ENCODE data around the gene XYLT1. TPM values are rescaled to one million over a fixed set of nuclear protein-coding genes. Genes with fewer than 3 reads are reported as not detected.

Gene XYLT1
- total and polyA plus RNA-seq, 2 of the 4 experiments (the other 2 are of a cell fraction) = 9.0 to 12.7 TPM

GRCh38 chr16:17395849-17396480 lies 74.8 kb downstream of the XYLT1 start:
- Histone ChIP-seq H3K18ac (ENCODE audit: low read depth, low read length) (no peak overlapping the region), H3K56ac (ENCODE audit: extremely low read depth, insufficient read depth, low read length) (no peak overlapping the region), H3K14ac (replicated peaks; ENCODE audit: low read depth, low read length) (no peak overlapping the region), H2AFZ (replicated peaks; ENCODE audit: low read length, poor library complexity) (no peak overlapping the region), H3K9me1 (ENCODE audit: insufficient read depth, low read length) (peaks cover 11% of the 10 kb centered on the region), H3K4me3 (ENCODE audit: insufficient read depth, low read depth, low read length) (no peak overlapping the region), H2AK9ac (replicated peaks; ENCODE audit: low read depth, low read length, poor library complexity) (no peak overlapping the region), H3K79me1 (ENCODE audit: low read depth in 1 of 2, low read length in 2 of 2) (peaks cover 23 to 35% of the 10 kb centered on the region in 2 experiments; a peak in 3 of 4 replicates), H3K36me3 (ENCODE audit: control insufficient read depth, insufficient read depth, low read length) (no peaks in the 10 kb centered on the region), H3K9ac (ENCODE audit: low read depth, low read length) (no peak overlapping the region), H3K23ac (ENCODE audit: low read depth, low read length) (no peak overlapping the region), H3K4me2 (ENCODE audit: low read depth, low read length) (no peak overlapping the region), H3K9me3 (ENCODE audit: control insufficient read depth, insufficient read depth, low read length) (no peaks in the 10 kb centered on the region), H3K4ac (ENCODE audit: low read depth, low read length) (no peak overlapping the region), H2BK15ac (ENCODE audit: low read depth, low read length) (no peak overlapping the region), H3K4me1 (ENCODE audit: control insufficient read depth, insufficient read depth, low read length) (peaks cover 8% of the 10 kb centered on the region), H4K5ac (ENCODE audit: low read depth, low read length) (no peak overlapping the region), H2BK5ac (ENCODE audit: low read depth, low read length, poor library complexity, severe bottlenecking) (no peak overlapping the region), H2AK5ac (ENCODE audit: low read depth, low read length) (0 out of 2 replicates have a peak overlapping the region, but pooled peaks have one; percentile 10), H4K91ac (ENCODE audit: insufficient read depth, low read depth, low read length) (no peak overlapping the region), H4K8ac (ENCODE audit: low read depth in 2 of 2, low read length in 2 of 2) (no peak overlapping the region), H4K20me1 (ENCODE audit: insufficient read depth, low read length) (peaks cover 15% of the 10 kb centered on the region), H2BK120ac (ENCODE audit: low read depth, low read length) (no peak overlapping the region), H2BK20ac (ENCODE audit: low read depth, low read length) (no peak overlapping the region), H3K27ac (ENCODE audit: insufficient read depth, low read length) (no peak overlapping the region), H3K27me3 (ENCODE audit: control insufficient read depth, insufficient read depth, low read length) (no peaks in the 10 kb centered on the region)
- DNase-seq = no peak
- intact Hi-C loops (cut with micrococcal nuclease) = loop anchor here (5.0 kb wide), 1 partner anchor 71 kb away; no protein-coding TSS in a partner anchor
- ChIA-PET CTCF (no interaction called here), POLR2A (ENCODE audit: unreplicated experiment) (no interaction called here)
- no peak for TF ChIP-seq MAFK (IDR thresholded peaks at IDR 0.05; ENCODE audit: low read depth, low read length)
- TF ChIP-seq USF2 (IDR thresholded peaks at IDR 0.05; ENCODE audit: low read depth, low read length) = no peak
- no peak for TF ChIP-seq BHLHE40 (IDR thresholded peaks at IDR 0.05; ENCODE audit: low read depth, low read length)
- TF ChIP-seq RCOR1 (IDR thresholded peaks at IDR 0.05; ENCODE audit: insufficient replicate concordance, low read length) = no peak
- no peak for TF ChIP-seq CEBPB (IDR thresholded peaks at IDR 0.05; ENCODE audit: low read depth, low read length)
- no peak for TF ChIP-seq CHD1 (IDR thresholded peaks at IDR 0.05; ENCODE audit: low read depth, low read length)
- no peak for TF ChIP-seq POLR2A (IDR thresholded peaks at IDR 0.05; ENCODE audit: low read depth, low read length)
- ATAC-seq (ENCODE audit: low read depth) = no peak
- BruUV-seq (replicated peaks) = no TSS peak
- WGBS, 2 experiments (ENCODE audit: extremely low coverage in 2 of 2, insufficient read length in 1 of 2) = no CpG with 5 or more reads among the region's 9 CpGs
- dilution Hi-C loops (cut with HindIII; ENCODE audit: low sequenced_read_pairs, unreplicated experiment) = no loop called here
- in situ Hi-C loops (cut with MboI; ENCODE audit: low sequenced_read_pairs) = no loop called here
